NCI-H774 (cell line): ENCODE results near the gene ARFGEF2.
"Not testable (repeated sequence)": the region's sequence is repeated elsewhere in the genome, so short reads cannot be mapped to it uniquely, and the experiment has no call there.

Experiments used
- DNase-seq: peaks from one replicate; lab custom pipeline; 2025; lab: John Stamatoyannopoulos, UW

ARFGEF2 gene

GRCh38 chr20:48921168-48921882 is at the start of gene ARFGEF2:
TSS of gene ARFGEF2 (plus strand) at chr20:48921711. CDS start at chr20:48921890, 179 bp downstream.
- peak; percentile 91 for DNase-seq

GRCh38 chr20:48875233-48875913 is 46.1 kb upstream of the ARFGEF2 start:
- no peak for DNase-seq

- no peak for DNase-seq
Observed at GRCh38 chr20:48875914-48876240, 45.6 kb upstream of the ARFGEF2 start.

- DNase-seq, result no peak
Observed at GRCh38 chr20:48877304-48877703, 44.2 kb upstream of the ARFGEF2 start.

GRCh38 chr20:48878534-48879248 is 42.8 kb upstream of the ARFGEF2 start:
- no peak for DNase-seq

- no peak for DNase-seq
Observed at GRCh38 chr20:48879612-48880245, 41.8 kb upstream of the ARFGEF2 start.

- DNase-seq, result no peak
Observed at GRCh38 chr20:48880331-48880730, 41.2 kb upstream of the ARFGEF2 start.

GRCh38 chr20:48880981-48881657 is 40.4 kb upstream of the ARFGEF2 start:
- no peak for DNase-seq

- DNase-seq, result no peak
Observed at GRCh38 chr20:48885237-48885636, 36.3 kb upstream of the ARFGEF2 start.

- DNase-seq, result no peak
Observed at GRCh38 chr20:48886194-48886593, 35.3 kb upstream of the ARFGEF2 start.

GRCh38 chr20:48886811-48887210 is 34.7 kb upstream of the ARFGEF2 start:
- no peak for DNase-seq

- not testable (repeated sequence) for DNase-seq
Observed at GRCh38 chr20:48888517-48888916, 33.0 kb upstream of the ARFGEF2 start.

GRCh38 chr20:48889140-48889790 is 32.2 kb upstream of the ARFGEF2 start:
- DNase-seq, result no peak

- no peak for DNase-seq
Observed at GRCh38 chr20:48891235-48892048, 30.1 kb upstream of the ARFGEF2 start.

GRCh38 chr20:48892049-48892470 is 29.5 kb upstream of the ARFGEF2 start:
- DNase-seq, result no peak

GRCh38 chr20:48892891-48893290 is 28.6 kb upstream of the ARFGEF2 start:
- DNase-seq, result no peak

- no peak for DNase-seq
Observed at GRCh38 chr20:48893374-48893773, 28.1 kb upstream of the ARFGEF2 start.

GRCh38 chr20:48897305-48898010 is 24.1 kb upstream of the ARFGEF2 start:
- no peak for DNase-seq

- DNase-seq, result no peak
Observed at GRCh38 chr20:48898210-48898609, 23.3 kb upstream of the ARFGEF2 start.
